GM12878 (cell line): ENCODE measurements around the gene CDK15. TPM values are rescaled to one million over a fixed set of nuclear protein-coding genes. Genes with fewer than 3 reads are reported as not detected.

Source experiments
- ATAC-seq: fragments of 200-7000 bp; cut with Tn5 transposase; 3 replicates; pipeline ENCODE4 v1.9.1; 2020; ENCODE audit warnings: mild to moderate bottlenecking, moderate library complexity
- BruUV-seq: library from RNA; stranded (reverse); fragments of 400-500 nt; replicated peaks from 2 replicates; lab custom pipeline; 2021; lab: Mats Ljungman, UMichigan
- CTCF ChIA-PET: fragments of 300-600 bp; sonication (Branson Sonifier 250); formaldehyde crosslinking; extraction: SDS; loops from one replicate; lab custom pipeline; 2021; ENCODE audit warnings: inconsistent platforms; lab: Yijun Ruan, JAX
- POLR2A ChIA-PET: fragments of 350-600 bp; formaldehyde crosslinking; extraction: SDS; loops from one replicate; lab custom pipeline; 2021; ENCODE audit warnings: inconsistent platforms; lab: Charles Lee
- RAD21 ChIA-PET: fragments of 300-600 bp; sonication (Branson Sonifier 250); formaldehyde crosslinking; loops from one replicate; lab custom pipeline; 2023; ENCODE audit warnings: antibody characterized with exemption; ENCODE audit not compliant: unreplicated experiment; lab: Charles Lee
- SMC1A ChIA-PET: fragments of 300-600 bp; sonication (Branson Sonifier 250); formaldehyde crosslinking; loops from one replicate; lab custom pipeline; 2023; ENCODE audit not compliant: unreplicated experiment, uncharacterized antibody; lab: Charles Lee
- DNase-seq: peaks from one replicate; pipeline ENCODE4 v3.0.0-alpha.2; 2011; ENCODE audit warnings: low read depth, low spot score
- FAIRE-seq: peaks from 3 replicates; lab custom pipeline; 2011; peaks lifted over from hg19 to GRCh38; lab: Jason Lieb, UNC
- H2AFZ ChIP-seq: 2 replicates; pipeline ENCODE4 v1.6.0; 2011; ENCODE audit warnings: low read depth, low read length, control low read depth; ENCODE audit not compliant: control insufficient read depth
- H3K27ac ChIP-seq: 2 replicates; pipeline ENCODE4 v1.5.1; 2011; ENCODE audit warnings: control low read depth; ENCODE audit not compliant: control insufficient read depth, insufficient read depth
- H3K27me3 ChIP-seq, 2 experiments: replicated peaks in 1 of 2; 2 replicates each; pipeline versions ENCODE4 v1.6.0 to v1.6.1; 2011; ENCODE audit warnings: low read length in 1 of 2; ENCODE audit not compliant: control insufficient read depth in 2 of 2, insufficient read depth in 2 of 2
- H3K36me3 ChIP-seq, 2 experiments: 2 replicates each; pipeline ENCODE4 v1.5.1; 2011; ENCODE audit warnings: low read length in 1 of 2; ENCODE audit not compliant: control insufficient read depth in 2 of 2, insufficient read depth in 2 of 2
- H3K4me1 ChIP-seq: 2 replicates; pipeline ENCODE4 v1.6.1; 2011; ENCODE audit warnings: mild to moderate bottlenecking, low read length, moderate library complexity, mixed read lengths; ENCODE audit not compliant: control insufficient read depth, insufficient read depth
- H3K4me2 ChIP-seq: 2 replicates; pipeline ENCODE4 v1.6.0; 2011; ENCODE audit warnings: control low read depth; ENCODE audit not compliant: control insufficient read depth, insufficient read depth
- H3K4me3 ChIP-seq: fragments of 200-600 bp; sonication (generic); 2 replicates; pipeline ENCODE4 v1.5.1; 2016
- H3K79me2 ChIP-seq: 2 replicates; pipeline ENCODE4 v1.6.0; 2011; ENCODE audit warnings: low read length; ENCODE audit not compliant: control insufficient read depth, insufficient read depth
- H3K9ac ChIP-seq: 2 replicates; pipeline ENCODE4 v1.8.0; 2011; ENCODE audit warnings: low read length, control low read depth, mixed read lengths; ENCODE audit not compliant: control insufficient read depth, insufficient read depth
- H3K9me3 ChIP-seq: replicated peaks from 3 replicates; pipeline ENCODE4 v1.5.1; 2011; ENCODE audit warnings: mild to moderate bottlenecking, low read length; ENCODE audit not compliant: control insufficient read depth, insufficient read depth
- H4K20me1 ChIP-seq: 2 replicates; pipeline ENCODE4 v1.6.0; 2011; ENCODE audit not compliant: control insufficient read depth, insufficient read depth
- CHD2 ChIP-seq: IDR thresholded peaks from 2 replicates; pipeline ENCODE4 v1.6.1; 2011; ENCODE audit warnings: low read depth, low read length, improper control_type of control experiment, borderline replicate concordance
- NR2C2 ChIP-seq: IDR thresholded peaks from 2 replicates; pipeline ENCODE4 v1.6.1; 2011; ENCODE audit warnings: borderline replicate concordance, low read depth; ENCODE audit not compliant: control insufficient read depth, insufficient read length
- PML ChIP-seq: IDR thresholded peaks from 2 replicates; pipeline ENCODE4 v1.6.1; 2012; ENCODE audit warnings: low read length, inconsistent platforms
- ZNF207 ChIP-seq: fragments of 450-650 bp; IDR thresholded peaks from 2 replicates; pipeline ENCODE4 v1.6.1; 2014; ENCODE audit warnings: antibody characterized with exemption, mild to moderate bottlenecking, borderline replicate concordance
- ZNF384 ChIP-seq: IDR thresholded peaks from 2 replicates; pipeline ENCODE4 v1.6.1; 2012; ENCODE audit warnings: low read depth, mild to moderate bottlenecking, low read length, improper control_type of control experiment, borderline replicate concordance
- WGBS: methylation state at CpG from one replicate; pipeline ENCODE4 v1.1.6; 2016; ENCODE audit warnings: low lambda C conversion rate; ENCODE audit not compliant: insufficient replicate concordance, insufficient coverage; ENCODE audit errors: missing lambda C conversion rate; 5-methylcytosine and 5-hydroxymethylcytosine counted together
- in situ Hi-C: fragments of 300-500 bp; cut with MboI; formaldehyde crosslinking; loops from 9 replicates; pipeline ENCODE4 v1.14.3; 2018; ENCODE audit warnings: mixed read lengths
- intact Hi-C: fragments of 100-400 bp; cut with micrococcal nuclease; formaldehyde crosslinking; loops from one replicate; pipeline ENCODE4 v1.14.2; 2022; ENCODE audit not compliant: unreplicated experiment
- polyA plus RNA-seq, 11 experiments: library from polyadenylated mRNA; depleted of rRNA in 4 of 11; unstranded in 6 of 11; stranded (reverse) in 5 of 11; fragments of >200 nt; fragmentation: Nextera tagmentation in 4 of 11; fragmentation: Illumina TruSeq in 1 of 11; extraction: Ambion mirVana in 4 of 11; extraction: Trizol in 1 of 11; gene quantifications; 1 replicate in 1 of 11; 2 replicates in 10 of 11; pipeline versions ENCODE4 v1.2.1 to v1.2.3, GENCODE V29; 2011 to 2016; ENCODE audit warnings: inconsistent platforms in 2 of 11, missing spikeins in 2 of 11, low read depth in 1 of 11
- total RNA-seq, 4 experiments: library from RNA; depleted of rRNA in 3 of 4; stranded (reverse); fragments of >200 nt in 3 of 4; fragmentation: Illumina TruSeq in 1 of 4; extraction: Trizol in 1 of 4; gene quantifications; 2 replicates each; pipeline versions ENCODE4 v1.2.1 to v1.2.3, GENCODE V29; 2013 to 2021
- TF ChIP-seq, protein P1 (sequence below): IDR thresholded peaks from 2 replicates; pipeline ENCODE4 v1.6.1; 2012; ENCODE audit warnings: low read depth, low read length, improper control_type of control experiment
- TF ChIP-seq, protein P2 (sequence below): fragments of 450-650 bp; IDR thresholded peaks from 2 replicates; pipeline ENCODE4 v1.6.1; 2016; ENCODE audit warnings: mild to moderate bottlenecking, moderate library complexity, borderline replicate concordance
- TF ChIP-seq, protein P3 (sequence below): fragments of 450-650 bp; formaldehyde crosslinking; IDR thresholded peaks from 2 replicates; pipeline ENCODE4 v1.4.0; 2020; ENCODE audit warnings: mild to moderate bottlenecking, moderate library complexity

Gene CDK15
- total and polyA plus RNA-seq, 10 of the 15 experiments (the other 5 are each of a cell fraction or from before 2014, with no cell fraction given) = 0.01 to 0.04 TPM; not detected in 8

DNA sequence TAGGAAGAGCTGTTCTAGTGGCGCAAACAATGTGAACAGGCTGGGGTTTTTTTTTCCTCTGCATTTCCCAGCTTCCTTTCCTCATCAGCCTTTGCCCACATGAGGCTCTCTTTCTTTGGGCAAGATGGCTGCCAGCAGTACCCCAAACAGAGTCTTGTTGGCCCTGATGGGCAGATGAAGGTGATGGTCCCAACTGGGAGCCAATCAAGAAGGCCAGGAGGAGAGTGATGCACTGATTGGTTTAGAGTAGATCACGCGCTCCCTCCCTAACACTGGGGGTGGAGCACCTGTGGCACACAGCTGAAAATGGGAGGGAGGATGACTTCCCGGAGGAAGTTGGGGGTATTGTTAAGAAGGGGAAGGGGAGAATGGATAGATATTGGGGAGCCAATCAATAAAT, 131.0 kb downstream of the CDK15 start:
- no peak for FAIRE-seq
- Histone ChIP-seq H3K36me3 (no peaks in the 10 kb centered on the region), H3K4me1 (no peaks in the 10 kb centered on the region), H2AFZ (no peak overlapping the region), H3K9me3 (no peaks in the 10 kb centered on the region; the same call in 2 of the 3 replicates), H3K4me2 (no peak overlapping the region)
- WGBS = 54% methylated on average over 4 of the region's 4 CpGs
- intact Hi-C loops = no loop called here
- POLR2A ChIA-PET = interaction anchor here (1.2 kb wide), 1 partner anchor 10 kb away, joined by 8 read pairs; no protein-coding TSS in a partner anchor
- DNase-seq = no peak
- SMC1A ChIA-PET = interaction anchor here (0.9 kb wide), 1 partner anchor 78 kb away, joined by 3 read pairs; no protein-coding TSS in a partner anchor
- CTCF ChIA-PET = no interaction called here
- no TSS peak for BruUV-seq
- TF ChIP-seq NR2C2 (no peak), PML (no peak), ZNF384 (no peak), CHD2 (no peak), ZNF207 (no peak)
- TF ChIP-seq, protein P1, sequence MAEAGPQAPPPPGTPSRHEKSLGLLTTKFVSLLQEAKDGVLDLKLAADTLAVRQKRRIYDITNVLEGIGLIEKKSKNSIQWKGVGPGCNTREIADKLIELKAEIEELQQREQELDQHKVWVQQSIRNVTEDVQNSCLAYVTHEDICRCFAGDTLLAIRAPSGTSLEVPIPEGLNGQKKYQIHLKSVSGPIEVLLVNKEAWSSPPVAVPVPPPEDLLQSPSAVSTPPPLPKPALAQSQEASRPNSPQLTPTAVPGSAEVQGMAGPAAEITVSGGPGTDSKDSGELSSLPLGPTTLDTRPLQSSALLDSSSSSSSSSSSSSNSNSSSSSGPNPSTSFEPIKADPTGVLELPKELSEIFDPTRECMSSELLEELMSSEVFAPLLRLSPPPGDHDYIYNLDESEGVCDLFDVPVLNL = no peak
- TF ChIP-seq, protein P2, sequence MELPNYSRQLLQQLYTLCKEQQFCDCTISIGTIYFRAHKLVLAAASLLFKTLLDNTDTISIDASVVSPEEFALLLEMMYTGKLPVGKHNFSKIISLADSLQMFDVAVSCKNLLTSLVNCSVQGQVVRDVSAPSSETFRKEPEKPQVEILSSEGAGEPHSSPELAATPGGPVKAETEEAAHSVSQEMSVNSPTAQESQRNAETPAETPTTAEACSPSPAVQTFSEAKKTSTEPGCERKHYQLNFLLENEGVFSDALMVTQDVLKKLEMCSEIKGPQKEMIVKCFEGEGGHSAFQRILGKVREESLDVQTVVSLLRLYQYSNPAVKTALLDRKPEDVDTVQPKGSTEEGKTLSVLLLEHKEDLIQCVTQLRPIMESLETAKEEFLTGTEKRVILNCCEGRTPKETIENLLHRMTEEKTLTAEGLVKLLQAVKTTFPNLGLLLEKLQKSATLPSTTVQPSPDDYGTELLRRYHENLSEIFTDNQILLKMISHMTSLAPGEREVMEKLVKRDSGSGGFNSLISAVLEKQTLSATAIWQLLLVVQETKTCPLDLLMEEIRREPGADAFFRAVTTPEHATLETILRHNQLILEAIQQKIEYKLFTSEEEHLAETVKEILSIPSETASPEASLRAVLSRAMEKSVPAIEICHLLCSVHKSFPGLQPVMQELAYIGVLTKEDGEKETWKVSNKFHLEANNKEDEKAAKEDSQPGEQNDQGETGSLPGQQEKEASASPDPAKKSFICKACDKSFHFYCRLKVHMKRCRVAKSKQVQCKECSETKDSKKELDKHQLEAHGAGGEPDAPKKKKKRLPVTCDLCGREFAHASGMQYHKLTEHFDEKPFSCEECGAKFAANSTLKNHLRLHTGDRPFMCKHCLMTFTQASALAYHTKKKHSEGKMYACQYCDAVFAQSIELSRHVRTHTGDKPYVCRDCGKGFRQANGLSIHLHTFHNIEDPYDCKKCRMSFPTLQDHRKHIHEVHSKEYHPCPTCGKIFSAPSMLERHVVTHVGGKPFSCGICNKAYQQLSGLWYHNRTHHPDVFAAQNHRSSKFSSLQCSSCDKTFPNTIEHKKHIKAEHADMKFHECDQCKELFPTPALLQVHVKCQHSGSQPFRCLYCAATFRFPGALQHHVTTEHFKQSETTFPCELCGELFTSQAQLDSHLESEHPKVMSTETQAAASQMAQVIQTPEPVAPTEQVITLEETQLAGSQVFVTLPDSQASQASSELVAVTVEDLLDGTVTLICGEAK = no peak
- TF ChIP-seq, protein P3, sequence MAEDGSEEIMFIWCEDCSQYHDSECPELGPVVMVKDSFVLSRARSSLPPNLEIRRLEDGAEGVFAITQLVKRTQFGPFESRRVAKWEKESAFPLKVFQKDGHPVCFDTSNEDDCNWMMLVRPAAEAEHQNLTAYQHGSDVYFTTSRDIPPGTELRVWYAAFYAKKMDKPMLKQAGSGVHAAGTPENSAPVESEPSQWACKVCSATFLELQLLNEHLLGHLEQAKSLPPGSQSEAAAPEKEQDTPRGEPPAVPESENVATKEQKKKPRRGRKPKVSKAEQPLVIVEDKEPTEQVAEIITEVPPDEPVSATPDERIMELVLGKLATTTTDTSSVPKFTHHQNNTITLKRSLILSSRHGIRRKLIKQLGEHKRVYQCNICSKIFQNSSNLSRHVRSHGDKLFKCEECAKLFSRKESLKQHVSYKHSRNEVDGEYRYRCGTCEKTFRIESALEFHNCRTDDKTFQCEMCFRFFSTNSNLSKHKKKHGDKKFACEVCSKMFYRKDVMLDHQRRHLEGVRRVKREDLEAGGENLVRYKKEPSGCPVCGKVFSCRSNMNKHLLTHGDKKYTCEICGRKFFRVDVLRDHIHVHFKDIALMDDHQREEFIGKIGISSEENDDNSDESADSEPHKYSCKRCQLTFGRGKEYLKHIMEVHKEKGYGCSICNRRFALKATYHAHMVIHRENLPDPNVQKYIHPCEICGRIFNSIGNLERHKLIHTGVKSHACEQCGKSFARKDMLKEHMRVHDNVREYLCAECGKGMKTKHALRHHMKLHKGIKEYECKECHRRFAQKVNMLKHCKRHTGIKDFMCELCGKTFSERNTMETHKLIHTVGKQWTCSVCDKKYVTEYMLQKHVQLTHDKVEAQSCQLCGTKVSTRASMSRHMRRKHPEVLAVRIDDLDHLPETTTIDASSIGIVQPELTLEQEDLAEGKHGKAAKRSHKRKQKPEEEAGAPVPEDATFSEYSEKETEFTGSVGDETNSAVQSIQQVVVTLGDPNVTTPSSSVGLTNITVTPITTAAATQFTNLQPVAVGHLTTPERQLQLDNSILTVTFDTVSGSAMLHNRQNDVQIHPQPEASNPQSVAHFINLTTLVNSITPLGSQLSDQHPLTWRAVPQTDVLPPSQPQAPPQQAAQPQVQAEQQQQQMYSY = no peak
- TF ChIP-seq, all 136 proteins: peak for 0
- RAD21 ChIA-PET = no interaction called here
- Histone ChIP-seq H3K27me3 (peaks cover 0 to 6% of the 10 kb centered on the region in 2 experiments; a peak in 2 of 4 replicates), H4K20me1 (no peaks in the 10 kb centered on the region), H3K27ac (no peak overlapping the region), H3K9ac (no peak overlapping the region), H3K79me2 (no peaks in the 10 kb centered on the region), H3K4me3 (no peak overlapping the region)
- in situ Hi-C loops = no loop called here
- no peak for ATAC-seq
